ENCODE measurements around the gene FARS2.

DNA sequence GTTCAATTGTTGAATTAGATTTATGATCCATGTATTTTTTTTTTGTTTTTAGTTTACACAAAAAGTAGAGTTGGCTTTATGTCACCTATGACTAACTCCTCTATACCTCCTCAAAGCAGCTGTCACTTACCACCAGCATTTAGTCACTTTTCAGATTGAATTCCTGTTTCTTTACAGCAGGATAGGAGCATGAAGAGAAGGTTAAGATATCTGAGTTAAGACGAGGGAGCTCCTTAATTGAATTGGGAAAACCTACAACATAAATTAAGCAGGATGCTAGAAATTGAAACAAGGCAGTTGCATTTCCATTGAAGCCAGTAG lies 237.2 kb downstream of the FARS2 start:
- no peak for TF ChIP-seq POLR2AphosphoS5 (IDR thresholded peaks at IDR 0.05; ENCODE audit: insufficient read depth in 1 of 2, low read depth in 1 of 2)
- TF ChIP-seq, protein P1, sequence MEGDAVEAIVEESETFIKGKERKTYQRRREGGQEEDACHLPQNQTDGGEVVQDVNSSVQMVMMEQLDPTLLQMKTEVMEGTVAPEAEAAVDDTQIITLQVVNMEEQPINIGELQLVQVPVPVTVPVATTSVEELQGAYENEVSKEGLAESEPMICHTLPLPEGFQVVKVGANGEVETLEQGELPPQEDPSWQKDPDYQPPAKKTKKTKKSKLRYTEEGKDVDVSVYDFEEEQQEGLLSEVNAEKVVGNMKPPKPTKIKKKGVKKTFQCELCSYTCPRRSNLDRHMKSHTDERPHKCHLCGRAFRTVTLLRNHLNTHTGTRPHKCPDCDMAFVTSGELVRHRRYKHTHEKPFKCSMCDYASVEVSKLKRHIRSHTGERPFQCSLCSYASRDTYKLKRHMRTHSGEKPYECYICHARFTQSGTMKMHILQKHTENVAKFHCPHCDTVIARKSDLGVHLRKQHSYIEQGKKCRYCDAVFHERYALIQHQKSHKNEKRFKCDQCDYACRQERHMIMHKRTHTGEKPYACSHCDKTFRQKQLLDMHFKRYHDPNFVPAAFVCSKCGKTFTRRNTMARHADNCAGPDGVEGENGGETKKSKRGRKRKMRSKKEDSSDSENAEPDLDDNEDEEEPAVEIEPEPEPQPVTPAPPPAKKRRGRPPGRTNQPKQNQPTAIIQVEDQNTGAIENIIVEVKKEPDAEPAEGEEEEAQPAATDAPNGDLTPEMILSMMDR (IDR thresholded peaks at IDR 0.05), result no peak

Measured in vagina (tissue), 2 donors.